PC-3 (cell line): Measurements from ENCODE around the gene LRRC31. TPM values are rescaled to one million over a fixed set of nuclear protein-coding genes. Genes with fewer than 3 reads are reported as not detected.

Experiments
- ATAC-seq: fragments of 200-7000 bp; cut with Tn5 transposase; 2 replicates; pipeline ENCODE4 v1.9.1; 2020; ENCODE audit warnings: mild to moderate bottlenecking, moderate library complexity
- Bru-seq: library from RNA; stranded (reverse); fragments of 400-500 nt; gene quantifications from one replicate; lab custom pipeline; 2021; lab: Mats Ljungman, UMichigan
- BruChase-seq, 2 experiments: library from RNA; stranded (reverse); fragments of 400-500 nt; gene quantifications; one replicate each; lab custom pipeline; 2021; lab: Mats Ljungman, UMichigan
- BruUV-seq: library from RNA; stranded (reverse); fragments of 400-500 nt; replicated peaks from 2 replicates; lab custom pipeline; 2021; lab: Mats Ljungman, UMichigan
- CTCF ChIA-PET: fragments of 300-600 bp; sonication (Branson Sonifier 250); formaldehyde crosslinking; loops from one replicate; lab custom pipeline; 2022; ENCODE audit warnings: antibody characterized with exemption; lab: Charles Lee
- POLR2A ChIA-PET: fragments of 300-600 bp; sonication (Branson Sonifier 250); formaldehyde crosslinking; loops from one replicate; lab custom pipeline; 2022; ENCODE audit warnings: antibody characterized with exemption; ENCODE audit not compliant: unreplicated experiment; lab: Charles Lee
- DNase-seq: peaks from one replicate; pipeline ENCODE4 v3.0.0-alpha.2; 2015
- H2AFZ ChIP-seq: fragments of 300-600 bp; sonication (generic); 2 replicates; pipeline ENCODE4 v1.6.0; 2016; ENCODE audit warnings: antibody characterized with exemption, low read length
- H3F3A ChIP-seq: fragments of 300-600 bp; sonication (generic); one replicate; pipeline ENCODE4 v1.6.0; 2017; ENCODE audit warnings: antibody characterized with exemption, low read length, control low read depth, mild to moderate bottlenecking; ENCODE audit not compliant: unreplicated experiment
- H3K27ac ChIP-seq: fragments of 300-600 bp; sonication (generic); 2 replicates; pipeline ENCODE4 v1.5.1; 2016; ENCODE audit warnings: mild to moderate bottlenecking, low read length
- H3K27me3 ChIP-seq: fragments of 300-600 bp; sonication (generic); 2 replicates; pipeline ENCODE4 v1.6.1; 2016; ENCODE audit warnings: low read length, mixed read lengths
- H3K36me3 ChIP-seq: fragments of 300-600 bp; sonication (generic); 2 replicates; pipeline ENCODE4 v1.6.1; 2016; ENCODE audit warnings: low read depth, mixed run types, low read length, mixed read lengths
- H3K4me1 ChIP-seq: fragments of 300-600 bp; sonication (generic); 2 replicates; pipeline ENCODE4 v1.5.1; 2016; ENCODE audit warnings: low read length; ENCODE audit not compliant: insufficient read depth
- H3K4me2 ChIP-seq: fragments of 300-600 bp; sonication (generic); 2 replicates; pipeline ENCODE4 v1.6.0; 2016; ENCODE audit warnings: low read length
- H3K4me3 ChIP-seq: fragments of 300-600 bp; sonication (generic); 2 replicates; pipeline ENCODE4 v1.5.1; 2016; ENCODE audit warnings: mild to moderate bottlenecking, low read length, mixed read lengths
- H3K79me2 ChIP-seq: fragments of 300-600 bp; sonication (generic); 2 replicates; pipeline ENCODE4 v1.6.1; 2017; ENCODE audit warnings: low read length, mixed read lengths
- H3K9ac ChIP-seq: fragments of 300-600 bp; sonication (generic); 2 replicates; pipeline ENCODE4 v1.6.0; 2016; ENCODE audit warnings: mild to moderate bottlenecking, low read length
- H3K9me2 ChIP-seq: fragments of 300-600 bp; sonication (generic); replicated peaks from 2 replicates; pipeline ENCODE4 v1.6.1; 2016; ENCODE audit warnings: mixed run types, low read length, mixed read lengths
- H3K9me3 ChIP-seq: fragments of 300-600 bp; sonication (generic); 2 replicates; pipeline ENCODE4 v1.6.1; 2016; ENCODE audit warnings: low read length, mixed read lengths
- H4K20me1 ChIP-seq: fragments of 300-600 bp; sonication (generic); 2 replicates; pipeline ENCODE4 v1.6.1; 2016; ENCODE audit warnings: low read length, mixed read lengths
- EZH2 ChIP-seq: fragments of 300-600 bp; sonication (generic); IDR thresholded peaks from one replicate; pipeline ENCODE4 v1.6.1; 2017; ENCODE audit warnings: antibody characterized with exemption, mild to moderate bottlenecking, low read length; ENCODE audit not compliant: unreplicated experiment
- EZH2phosphoT487 ChIP-seq: fragments of 300-600 bp; sonication (generic); IDR thresholded peaks from 2 replicates; pipeline ENCODE4 v1.6.1; 2018; ENCODE audit warnings: mild to moderate bottlenecking, antibody characterized with exemption, low read length, borderline replicate concordance
- intact Hi-C: fragments of 100-400 bp; cut with micrococcal nuclease; formaldehyde crosslinking; loops from 2 replicates; pipeline ENCODE4 v1.9.0; 2023
- long read RNA-seq: library from polyadenylated mRNA; unstranded; transcript quantifications from one replicate; pipeline ENCODE4 v2.0.0, GENCODE V29; 2021; ENCODE audit not compliant: unreplicated experiment
- total RNA-seq: library from RNA; depleted of rRNA; stranded (reverse); fragments of >200 nt; gene quantifications from 2 replicates; pipeline ENCODE4 v1.2.3, GENCODE V29; 2014; rRNA removed
- TF ChIP-seq, protein P1 (sequence below): fragments of 300-600 bp; sonication (generic); conservative IDR thresholded peaks from 2 replicates; pipeline ENCODE4 v1.5.1; 2017; ENCODE audit warnings: antibody characterized with exemption, low read depth, mild to moderate bottlenecking, low read length

LRRC31 gene
- total RNA-seq (0.04 TPM in 1 of 2 replicates, not detected in the other), Bru-seq, nascent RNA (percentile 35 among the genes with signal in this experiment), BruChase-seq, experiment 1, labeled RNA remaining after a 6-hour chase (percentile 33 among the genes with signal in this experiment), BruChase-seq, experiment 2, labeled RNA remaining after a 2-hour chase (percentile 47 among the genes with signal in this experiment)
- long read RNA-seq, transcript LRRC31-202 (9 exons, 2,520 nt) = major isoform, 7 of 11 reads
- long read RNA-seq, partial matches to known transcripts = 2 of 11 reads
- long read RNA-seq, other reads (novel, unspliced or antisense) = 2 of 11 reads

DNA sequence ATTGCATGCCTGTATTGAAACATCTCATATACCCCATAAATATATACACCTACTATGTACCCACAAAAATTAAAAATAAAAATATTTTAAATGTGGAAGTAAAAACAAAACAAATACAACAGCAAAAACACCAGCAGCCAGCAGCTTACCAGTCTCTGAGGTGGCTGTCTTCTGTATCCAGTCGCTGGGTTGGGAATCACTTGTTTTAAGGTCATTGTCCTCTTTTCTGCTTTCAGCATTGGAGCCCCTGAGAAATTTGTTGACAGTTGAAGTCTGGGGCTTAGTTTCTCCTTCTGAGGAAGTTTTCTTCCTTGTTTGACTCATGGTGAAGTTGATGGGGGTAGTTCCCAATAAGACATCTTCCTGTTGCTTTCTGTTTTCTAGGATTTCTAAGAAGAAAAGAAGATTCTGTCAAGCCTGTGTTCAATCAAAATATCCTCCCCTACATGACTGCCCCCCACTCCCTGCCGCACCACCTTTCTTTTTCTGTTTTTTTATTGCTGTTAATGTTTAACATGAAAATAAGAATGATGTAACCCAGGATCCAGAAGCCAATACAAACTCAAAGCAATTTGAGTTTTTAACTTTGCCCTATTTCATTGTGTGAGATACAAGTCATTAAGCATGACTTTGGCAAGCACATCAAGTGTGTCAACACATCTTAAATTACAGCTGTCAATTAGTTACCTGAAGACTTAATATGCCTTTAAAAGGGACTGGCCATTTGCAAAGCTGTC, at the start of gene LRRC31:
Gene LRRC31, minus strand, starts transcription at position 452 of the 737 bp plus-strand sequence. Its CDS starts 128 bp downstream, at position 324.
- H3K9me3 ChIP-seq = no peaks in the 10 kb centered on the region
- CTCF ChIA-PET = no interaction called here
- H3K36me3 ChIP-seq = no peaks in the 10 kb centered on the region
- no peaks in the 10 kb centered on the region for H3K9me2 ChIP-seq
- H3K27me3 ChIP-seq = no peaks in the 10 kb centered on the region
- BruUV-seq = TSS peak; percentile 68
- no peak within 1 kb of the TSS for H3K4me3 ChIP-seq
- POLR2A ChIA-PET = no interaction called here
- H2AFZ ChIP-seq = no peak within 1 kb of the TSS
- H3K27ac ChIP-seq = no peak within 1 kb of the TSS
- peak within 1 kb of the TSS; percentile 4; the same call in 1 of the 2 replicates for H3K4me2 ChIP-seq
- H3K4me1 ChIP-seq = peaks cover 10% of the 10 kb centered on the region
- no peak within 1 kb of the TSS for H3K9ac ChIP-seq
- intact Hi-C loops = loop anchor here (2.0 kb wide), 1 partner anchor 41 kb away; the partner anchor contains the start of gene SAMD7
- DNase-seq (no peak), ATAC-seq (peak; percentile 54; the same call in 1 of the 2 replicates)
- H4K20me1 ChIP-seq = no peaks in the 10 kb centered on the region
- H3F3A ChIP-seq = no peaks in the 10 kb centered on the region
- no peaks in the 10 kb centered on the region for H3K79me2 ChIP-seq
- TF ChIP-seq EZH2phosphoT487 (no peak), EZH2 (no peak)
- TF ChIP-seq, protein P1, sequence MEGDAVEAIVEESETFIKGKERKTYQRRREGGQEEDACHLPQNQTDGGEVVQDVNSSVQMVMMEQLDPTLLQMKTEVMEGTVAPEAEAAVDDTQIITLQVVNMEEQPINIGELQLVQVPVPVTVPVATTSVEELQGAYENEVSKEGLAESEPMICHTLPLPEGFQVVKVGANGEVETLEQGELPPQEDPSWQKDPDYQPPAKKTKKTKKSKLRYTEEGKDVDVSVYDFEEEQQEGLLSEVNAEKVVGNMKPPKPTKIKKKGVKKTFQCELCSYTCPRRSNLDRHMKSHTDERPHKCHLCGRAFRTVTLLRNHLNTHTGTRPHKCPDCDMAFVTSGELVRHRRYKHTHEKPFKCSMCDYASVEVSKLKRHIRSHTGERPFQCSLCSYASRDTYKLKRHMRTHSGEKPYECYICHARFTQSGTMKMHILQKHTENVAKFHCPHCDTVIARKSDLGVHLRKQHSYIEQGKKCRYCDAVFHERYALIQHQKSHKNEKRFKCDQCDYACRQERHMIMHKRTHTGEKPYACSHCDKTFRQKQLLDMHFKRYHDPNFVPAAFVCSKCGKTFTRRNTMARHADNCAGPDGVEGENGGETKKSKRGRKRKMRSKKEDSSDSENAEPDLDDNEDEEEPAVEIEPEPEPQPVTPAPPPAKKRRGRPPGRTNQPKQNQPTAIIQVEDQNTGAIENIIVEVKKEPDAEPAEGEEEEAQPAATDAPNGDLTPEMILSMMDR = no peak

GRCh38 chr3:169914321-169914720, 44.6 kb upstream of the LRRC31 start:
- intact Hi-C loops = no loop called here

More at GRCh38 chr3:169914321-169914720, 44.6 kb upstream of the LRRC31 start:
- ATAC-seq (peak; percentile 82), DNase-seq (peak; percentile 33)
- Histone ChIP-seq H3K9me3 (no peaks in the 10 kb centered on the region), H3K4me2 (no peak overlapping the region), H4K20me1 (no peaks in the 10 kb centered on the region), H3K79me2 (no peaks in the 10 kb centered on the region), H3K4me1 (no peaks in the 10 kb centered on the region), H3K9ac (no peak overlapping the region), H3K4me3 (no peak overlapping the region), H3K27me3 (no peaks in the 10 kb centered on the region), H2AFZ (no peak overlapping the region), H3K9me2 (no peaks in the 10 kb centered on the region), H3K27ac (no peak overlapping the region), H3F3A (no peaks in the 10 kb centered on the region), H3K36me3 (no peaks in the 10 kb centered on the region)
- BruUV-seq = no TSS peak
- POLR2A ChIA-PET = no interaction called here
- CTCF ChIA-PET = no interaction called here
- TF ChIP-seq EZH2 = no peak
- no peak for TF ChIP-seq EZH2phosphoT487
- TF ChIP-seq, protein P1 = no peak
